ENCODE data around the gene LUZP2.
"Not testable (repeated sequence)": the region's sequence is repeated elsewhere in the genome, so short reads cannot be mapped to it uniquely, and the experiment has no call there.

LUZP2 gene

GRCh38 chr11:24965748-24966147 is 468.9 kb downstream of the LUZP2 start:
- TF ChIP-seq CTCF (IDR thresholded peaks at IDR 0.05; ENCODE audit: borderline replicate concordance, insufficient read depth, low read depth, low read length) = no peak
- H3K4me3 ChIP-seq (ENCODE audit: low read depth, low read length) = no peak overlapping the region

- H3K4me3 ChIP-seq (ENCODE audit: low read depth, low read length) = not testable (repeated sequence)
Observed at GRCh38 chr11:24993903-24994302, 497.1 kb downstream of the LUZP2 start.

- not testable (repeated sequence) for H3K4me3 ChIP-seq (ENCODE audit: low read depth, low read length)
Observed at GRCh38 chr11:24999929-25000328, 503.1 kb downstream of the LUZP2 start.

- no peak for TF ChIP-seq CTCF (IDR thresholded peaks at IDR 0.05; ENCODE audit: borderline replicate concordance, insufficient read depth, low read depth, low read length)
- no peak overlapping the region for H3K4me3 ChIP-seq (ENCODE audit: low read depth, low read length)
Observed at GRCh38 chr11:25037431-25037830, 540.6 kb downstream of the LUZP2 start.

- no peak for TF ChIP-seq CTCF (IDR thresholded peaks at IDR 0.05; ENCODE audit: borderline replicate concordance, insufficient read depth, low read depth, low read length)
Observed at GRCh38 chr11:25038131-25038530, 541.3 kb downstream of the LUZP2 start.

GRCh38 chr11:25039165-25039564 is 542.3 kb downstream of the LUZP2 start:
- H3K4me3 ChIP-seq (ENCODE audit: low read depth, low read length) = no peak overlapping the region
- no peak for TF ChIP-seq CTCF (IDR thresholded peaks at IDR 0.05; ENCODE audit: borderline replicate concordance, insufficient read depth, low read depth, low read length)

More at GRCh38 chr11:25038131-25038530, 541.3 kb downstream of the LUZP2 start:
- H3K4me3 ChIP-seq (ENCODE audit: low read depth, low read length) = no peak overlapping the region

- H3K4me3 ChIP-seq (ENCODE audit: low read depth, low read length) = no peak overlapping the region
- no peak for TF ChIP-seq CTCF (IDR thresholded peaks at IDR 0.05; ENCODE audit: borderline replicate concordance, insufficient read depth, low read depth, low read length)
Observed at GRCh38 chr11:25048632-25049031, 551.8 kb downstream of the LUZP2 start.

- H3K4me3 ChIP-seq (ENCODE audit: low read depth, low read length) = no peak overlapping the region
- no peak for TF ChIP-seq CTCF (IDR thresholded peaks at IDR 0.05; ENCODE audit: borderline replicate concordance, insufficient read depth, low read depth, low read length)
Observed at GRCh38 chr11:25052844-25053243, 556.0 kb downstream of the LUZP2 start.

Data from GM12875 (cell line).